Panc1 (cell line): ENCODE results near the gene SPATA21. TPM values are rescaled to one million over a fixed set of nuclear protein-coding genes. Genes with fewer than 3 reads are reported as not detected.
A peak's percentile ranks its signal among the peaks of the same experiment; 100 is the strongest.

Experiments used
- ATAC-seq: fragments of 200-7000 bp; cut with Tn5 transposase; 2 replicates; pipeline ENCODE4 v1.9.1; 2020; ENCODE audit warnings: mild to moderate bottlenecking, moderate library complexity
- BruUV-seq: library from RNA; stranded (reverse); fragments of 400-500 nt; replicated peaks from 2 replicates; lab custom pipeline; 2021; lab: Mats Ljungman, UMichigan
- CTCF ChIA-PET: fragments of 300-600 bp; sonication (Branson Sonifier 250); formaldehyde crosslinking; loops from one replicate; lab custom pipeline; 2022; ENCODE audit warnings: antibody characterized with exemption; lab: Charles Lee
- POLR2A ChIA-PET: fragments of 300-600 bp; sonication (Branson Sonifier 250); formaldehyde crosslinking; loops from one replicate; lab custom pipeline; 2022; ENCODE audit warnings: antibody characterized with exemption; lab: Charles Lee
- DNase-seq: peaks from one replicate; pipeline ENCODE4 v3.0.0-alpha.2; 2010; ENCODE audit warnings: low read depth, low spot score
- H3K27ac ChIP-seq: 2 replicates; pipeline ENCODE4 v1.5.1; 2011; ENCODE audit warnings: mild to moderate bottlenecking, low read length, inconsistent platforms
- H3K27me3 ChIP-seq: fragments of 200-500 bp; sonication (Bioruptor generic); 2 replicates; pipeline ENCODE4 v1.6.0; 2014; ENCODE audit warnings: low read length, inconsistent platforms; ENCODE audit not compliant: control insufficient read depth, insufficient read depth
- H3K36me3 ChIP-seq: fragments of 200-500 bp; sonication (Bioruptor generic); 2 replicates; pipeline ENCODE4 v1.5.1; 2014; ENCODE audit warnings: inconsistent platforms, mild to moderate bottlenecking, low read length, moderate library complexity; ENCODE audit not compliant: control insufficient read depth, insufficient read depth
- H3K4me1 ChIP-seq: 2 replicates; pipeline ENCODE4 v1.5.1; 2011; ENCODE audit warnings: inconsistent platforms, mild to moderate bottlenecking, low read length, moderate library complexity; ENCODE audit not compliant: control insufficient read depth, insufficient read depth
- H3K4me3 ChIP-seq, 2 experiments: 2 replicates each; pipeline ENCODE4 v1.5.1; 2011 to 2012; ENCODE audit warnings: low read depth in 2 of 2, low read length in 2 of 2, mild to moderate bottlenecking in 2 of 2, inconsistent platforms in 1 of 2, moderate library complexity in 1 of 2
- H3K9me3 ChIP-seq: fragments of 200-500 bp; sonication (Bioruptor generic); 2 replicates; pipeline ENCODE4 v1.5.1; 2014; ENCODE audit warnings: low read depth, mild to moderate bottlenecking, inconsistent platforms, low read length, moderate library complexity; ENCODE audit not compliant: control insufficient read depth, insufficient read depth
- CTCF ChIP-seq: fragments of 450-650 bp; IDR thresholded peaks from 2 replicates; pipeline ENCODE4 v1.5.1; 2017; ENCODE audit warnings: mild to moderate bottlenecking
- POLR2AphosphoS5 ChIP-seq: IDR thresholded peaks from 2 replicates; pipeline ENCODE4 v1.6.1; 2012; ENCODE audit warnings: mild to moderate bottlenecking, low read depth, low read length, moderate library complexity
- SIN3A ChIP-seq: IDR thresholded peaks from 2 replicates; pipeline ENCODE4 v1.6.1; 2012; ENCODE audit warnings: low read depth, mild to moderate bottlenecking, low read length, moderate library complexity, borderline replicate concordance; ENCODE audit not compliant: insufficient read depth
- TCF7L2 ChIP-seq: IDR thresholded peaks from 2 replicates; pipeline ENCODE4 v1.6.1; 2011; ENCODE audit warnings: mild to moderate bottlenecking, low read depth, low read length, inconsistent platforms
- in situ Hi-C: cut with HindIII; loops from 2 replicates; pipeline ENCODE4 v1.10.0; 2016; ENCODE audit warnings: low sequenced_read_pairs, low pct_unique_long_range_greater_than_20kb
- intact Hi-C: fragments of 100-400 bp; cut with micrococcal nuclease; formaldehyde crosslinking; loops from one replicate; pipeline ENCODE4 v1.10.0; 2022; ENCODE audit not compliant: unreplicated experiment
- total RNA-seq: library from RNA; stranded (reverse); gene quantifications from one replicate; pipeline ENCODE4 v1.2.1, GENCODE V29; 2021; ENCODE audit not compliant: unreplicated experiment
- TF ChIP-seq, protein P1 (sequence below), 2 experiments: IDR thresholded peaks; 2 replicates each; pipeline ENCODE4 v1.6.1; 2011 to 2012; ENCODE audit warnings: low read depth in 2 of 2, control low read depth in 1 of 2, low read length in 1 of 2, mild to moderate bottlenecking in 1 of 2, moderate library complexity in 1 of 2; ENCODE audit not compliant: insufficient read depth in 1 of 2

The SPATA21 gene
- total RNA-seq, 1 experiment from 2014 or later, result not detected

DNA sequence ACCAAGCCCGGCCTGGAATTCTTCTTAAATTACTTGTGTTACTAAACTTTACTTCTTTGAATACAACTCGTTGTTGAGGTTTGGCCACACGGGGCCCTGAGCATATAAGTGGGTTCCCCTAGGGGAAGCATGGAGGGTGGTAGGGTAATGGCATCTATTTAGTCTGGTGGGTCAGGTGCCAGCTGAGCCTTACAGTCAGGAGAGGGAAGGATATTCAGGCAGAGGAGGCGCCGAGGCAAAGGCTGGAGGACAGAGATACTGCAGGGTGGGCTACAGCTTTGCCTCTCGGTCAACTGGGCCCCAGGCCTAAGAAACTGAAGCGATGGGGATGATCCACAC is 2.9 kb upstream of the SPATA21 start:
- Histone ChIP-seq H3K36me3 (no peaks in the 10 kb centered on the region; the same call in 1 of the 2 replicates), H3K27me3 (no peaks in the 10 kb centered on the region), H3K27ac (peak overlapping the region; percentile 89), H3K9me3 (no peaks in the 10 kb centered on the region), H3K4me3 (peak overlapping the region; percentile 84 to 94), H3K4me1 (no peaks in the 10 kb centered on the region)
- CTCF ChIA-PET, result interaction anchor here (0.6 kb wide), 1 partner anchor 16 kb away, joined by 7 read pairs; no protein-coding TSS in a partner anchor
- ATAC-seq, result peak; percentile 79
- TF ChIP-seq TCF7L2 (no peak), SIN3A (no peak), CTCF (no peak), POLR2AphosphoS5 (no peak)
- TF ChIP-seq, protein P1, sequence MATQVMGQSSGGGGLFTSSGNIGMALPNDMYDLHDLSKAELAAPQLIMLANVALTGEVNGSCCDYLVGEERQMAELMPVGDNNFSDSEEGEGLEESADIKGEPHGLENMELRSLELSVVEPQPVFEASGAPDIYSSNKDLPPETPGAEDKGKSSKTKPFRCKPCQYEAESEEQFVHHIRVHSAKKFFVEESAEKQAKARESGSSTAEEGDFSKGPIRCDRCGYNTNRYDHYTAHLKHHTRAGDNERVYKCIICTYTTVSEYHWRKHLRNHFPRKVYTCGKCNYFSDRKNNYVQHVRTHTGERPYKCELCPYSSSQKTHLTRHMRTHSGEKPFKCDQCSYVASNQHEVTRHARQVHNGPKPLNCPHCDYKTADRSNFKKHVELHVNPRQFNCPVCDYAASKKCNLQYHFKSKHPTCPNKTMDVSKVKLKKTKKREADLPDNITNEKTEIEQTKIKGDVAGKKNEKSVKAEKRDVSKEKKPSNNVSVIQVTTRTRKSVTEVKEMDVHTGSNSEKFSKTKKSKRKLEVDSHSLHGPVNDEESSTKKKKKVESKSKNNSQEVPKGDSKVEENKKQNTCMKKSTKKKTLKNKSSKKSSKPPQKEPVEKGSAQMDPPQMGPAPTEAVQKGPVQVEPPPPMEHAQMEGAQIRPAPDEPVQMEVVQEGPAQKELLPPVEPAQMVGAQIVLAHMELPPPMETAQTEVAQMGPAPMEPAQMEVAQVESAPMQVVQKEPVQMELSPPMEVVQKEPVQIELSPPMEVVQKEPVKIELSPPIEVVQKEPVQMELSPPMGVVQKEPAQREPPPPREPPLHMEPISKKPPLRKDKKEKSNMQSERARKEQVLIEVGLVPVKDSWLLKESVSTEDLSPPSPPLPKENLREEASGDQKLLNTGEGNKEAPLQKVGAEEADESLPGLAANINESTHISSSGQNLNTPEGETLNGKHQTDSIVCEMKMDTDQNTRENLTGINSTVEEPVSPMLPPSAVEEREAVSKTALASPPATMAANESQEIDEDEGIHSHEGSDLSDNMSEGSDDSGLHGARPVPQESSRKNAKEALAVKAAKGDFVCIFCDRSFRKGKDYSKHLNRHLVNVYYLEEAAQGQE (IDR thresholded peaks at IDR 0.05; ENCODE audit: insufficient read depth in 1 of 2, low read depth in 2 of 2, low read length in 1 of 2), result no peak
- intact Hi-C loops, result no loop called here
- no peak for DNase-seq
- no TSS peak for BruUV-seq
- in situ Hi-C loops, result no loop called here
- POLR2A ChIA-PET, result interaction anchor here (0.7 kb wide), 1 partner anchor 30 kb away, joined by 3 read pairs; no protein-coding TSS in a partner anchor

DNA sequence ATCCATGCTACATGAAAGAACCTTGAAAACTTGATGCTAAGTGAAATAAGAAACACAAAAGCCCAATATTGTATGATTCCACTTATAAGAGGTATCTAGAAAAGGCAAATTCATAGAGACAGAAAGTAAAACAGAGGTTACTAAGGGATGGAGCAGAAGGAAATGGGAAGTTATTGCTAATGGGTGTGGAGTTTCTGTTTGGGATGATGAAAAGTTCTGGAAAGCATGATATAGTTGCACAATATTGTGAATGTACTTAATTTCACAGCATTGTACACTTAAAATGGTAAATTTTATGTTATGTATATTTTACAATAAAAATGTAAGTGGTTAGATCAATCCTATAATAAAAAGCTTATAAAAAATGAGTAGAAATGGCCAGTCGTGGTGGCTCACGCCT is 1.7 kb upstream of the SPATA21 start:
- no TSS peak for BruUV-seq
- Histone ChIP-seq H3K9me3 (no peaks in the 10 kb centered on the region), H3K27me3 (no peaks in the 10 kb centered on the region), H3K4me1 (no peaks in the 10 kb centered on the region), H3K4me3 (no peak overlapping the region), H3K27ac (no peak overlapping the region), H3K36me3 (no peaks in the 10 kb centered on the region; the same call in 1 of the 2 replicates)
- ChIA-PET CTCF (interaction anchor here (0.6 kb wide), 1 partner anchor 626 kb away, joined by 3 read pairs; no protein-coding TSS in a partner anchor), POLR2A (interaction anchor here (0.7 kb wide), 1 partner anchor 12 kb away, joined by 5 read pairs; no protein-coding TSS in a partner anchor)
- ATAC-seq (no peak), DNase-seq (no peak)
- no peak for TF ChIP-seq POLR2AphosphoS5
- TF ChIP-seq, protein P1 (IDR thresholded peaks at IDR 0.05; ENCODE audit: insufficient read depth in 1 of 2, low read depth in 2 of 2, low read length in 1 of 2), result no peak
- TF ChIP-seq CTCF, result no peak
- no peak for TF ChIP-seq TCF7L2
- TF ChIP-seq SIN3A, result no peak
- in situ Hi-C loops (no loop called here), intact Hi-C loops (no loop called here)
